ENCODE results near the gene TMEM108. TPM values are rescaled to one million over a fixed set of nuclear protein-coding genes. Genes with fewer than 3 reads are reported as not detected.

The TMEM108 gene
- polyA plus RNA-seq, 1 of the 3 experiments (the other 2 are of a cell fraction), result 8.6 TPM

DNA sequence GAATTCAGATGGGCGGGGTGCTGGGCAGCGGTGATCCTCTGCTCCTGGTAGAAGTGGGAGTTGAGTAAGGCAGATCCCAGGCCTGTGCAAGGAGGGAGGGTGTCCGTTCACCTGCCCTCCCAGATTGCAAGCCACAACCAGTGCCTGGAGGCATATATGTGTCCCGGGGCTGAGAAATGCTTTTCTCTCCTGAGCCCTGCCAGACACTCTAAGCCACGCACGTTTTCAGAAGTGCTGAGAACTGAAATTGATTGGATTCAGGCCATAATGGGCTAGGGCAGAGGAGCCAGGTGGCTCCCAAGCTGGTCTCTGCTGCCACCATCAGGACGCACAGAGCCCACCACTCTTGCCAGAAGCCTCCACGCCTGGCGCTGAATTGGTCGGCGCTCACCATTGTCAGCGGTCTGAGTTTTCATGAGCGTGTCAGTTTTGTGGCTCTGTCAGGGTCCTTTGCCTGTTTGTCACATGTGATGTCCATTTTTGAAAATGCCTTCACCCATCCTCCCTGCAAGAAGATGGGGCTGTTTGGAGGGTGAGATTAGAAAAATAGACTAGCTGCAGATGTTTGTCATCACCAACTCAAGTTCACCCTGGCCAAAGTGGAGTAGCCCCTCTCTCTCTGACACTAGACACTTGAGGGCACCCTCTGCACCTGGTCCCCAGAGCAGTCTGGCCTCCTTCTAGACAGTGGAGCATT lies 346.3 kb downstream of the TMEM108 start (continued):
- TF ChIP-seq, protein P1, sequence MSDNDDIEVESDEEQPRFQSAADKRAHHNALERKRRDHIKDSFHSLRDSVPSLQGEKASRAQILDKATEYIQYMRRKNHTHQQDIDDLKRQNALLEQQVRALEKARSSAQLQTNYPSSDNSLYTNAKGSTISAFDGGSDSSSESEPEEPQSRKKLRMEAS (IDR thresholded peaks at IDR 0.05; ENCODE audit: low read depth), result no peak
- TF ChIP-seq EP300 (IDR thresholded peaks at IDR 0.05; ENCODE audit: borderline replicate concordance in 1 of 2, low read depth in 1 of 2, low read length in 1 of 2), result peak in 1 of 2 experiments; percentile 70; a peak in 2 of 4 replicates
- TF ChIP-seq TAF1 (IDR thresholded peaks at IDR 0.05; ENCODE audit: borderline replicate concordance, low read depth, low read length), result no peak
- TF ChIP-seq, protein P2, sequence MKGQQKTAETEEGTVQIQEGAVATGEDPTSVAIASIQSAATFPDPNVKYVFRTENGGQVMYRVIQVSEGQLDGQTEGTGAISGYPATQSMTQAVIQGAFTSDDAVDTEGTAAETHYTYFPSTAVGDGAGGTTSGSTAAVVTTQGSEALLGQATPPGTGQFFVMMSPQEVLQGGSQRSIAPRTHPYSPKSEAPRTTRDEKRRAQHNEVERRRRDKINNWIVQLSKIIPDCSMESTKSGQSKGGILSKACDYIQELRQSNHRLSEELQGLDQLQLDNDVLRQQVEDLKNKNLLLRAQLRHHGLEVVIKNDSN (IDR thresholded peaks at IDR 0.05; ENCODE audit: borderline replicate concordance, low read depth), result no peak
- TF ChIP-seq JUND (IDR thresholded peaks at IDR 0.05), result no peak
- no peak for TF ChIP-seq FOXM1 (IDR thresholded peaks at IDR 0.05; ENCODE audit: low read depth)
- TF ChIP-seq, protein P3, sequence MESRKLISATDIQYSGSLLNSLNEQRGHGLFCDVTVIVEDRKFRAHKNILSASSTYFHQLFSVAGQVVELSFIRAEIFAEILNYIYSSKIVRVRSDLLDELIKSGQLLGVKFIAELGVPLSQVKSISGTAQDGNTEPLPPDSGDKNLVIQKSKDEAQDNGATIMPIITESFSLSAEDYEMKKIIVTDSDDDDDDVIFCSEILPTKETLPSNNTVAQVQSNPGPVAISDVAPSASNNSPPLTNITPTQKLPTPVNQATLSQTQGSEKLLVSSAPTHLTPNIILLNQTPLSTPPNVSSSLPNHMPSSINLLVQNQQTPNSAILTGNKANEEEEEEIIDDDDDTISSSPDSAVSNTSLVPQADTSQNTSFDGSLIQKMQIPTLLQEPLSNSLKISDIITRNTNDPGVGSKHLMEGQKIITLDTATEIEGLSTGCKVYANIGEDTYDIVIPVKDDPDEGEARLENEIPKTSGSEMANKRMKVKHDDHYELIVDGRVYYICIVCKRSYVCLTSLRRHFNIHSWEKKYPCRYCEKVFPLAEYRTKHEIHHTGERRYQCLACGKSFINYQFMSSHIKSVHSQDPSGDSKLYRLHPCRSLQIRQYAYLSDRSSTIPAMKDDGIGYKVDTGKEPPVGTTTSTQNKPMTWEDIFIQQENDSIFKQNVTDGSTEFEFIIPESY (IDR thresholded peaks at IDR 0.05; ENCODE audit: borderline replicate concordance, low read depth), result no peak
- no peak for TF ChIP-seq TCF12 (IDR thresholded peaks at IDR 0.05)
- TF ChIP-seq POLR2AphosphoS5 (IDR thresholded peaks at IDR 0.05; ENCODE audit: low read depth, low read length), result no peak
- TF ChIP-seq NRF1 (IDR thresholded peaks at IDR 0.05; ENCODE audit: low read depth, low read length), result no peak
- no peak for TF ChIP-seq RXRA (IDR thresholded peaks at IDR 0.05; ENCODE audit: borderline replicate concordance, low read depth)
- peak; percentile 99 for TF ChIP-seq RAD21 (IDR thresholded peaks at IDR 0.05; ENCODE audit: low read length)
- peak; percentile 81 for TF ChIP-seq MXI1 (IDR thresholded peaks at IDR 0.05; ENCODE audit: low read depth, low read length)
- no peak; the same call in 1 of the 2 replicates for TF ChIP-seq GATA2 (CRISPR knock-in tag; IDR thresholded peaks at IDR 0.05)
- TF ChIP-seq, protein P4, sequence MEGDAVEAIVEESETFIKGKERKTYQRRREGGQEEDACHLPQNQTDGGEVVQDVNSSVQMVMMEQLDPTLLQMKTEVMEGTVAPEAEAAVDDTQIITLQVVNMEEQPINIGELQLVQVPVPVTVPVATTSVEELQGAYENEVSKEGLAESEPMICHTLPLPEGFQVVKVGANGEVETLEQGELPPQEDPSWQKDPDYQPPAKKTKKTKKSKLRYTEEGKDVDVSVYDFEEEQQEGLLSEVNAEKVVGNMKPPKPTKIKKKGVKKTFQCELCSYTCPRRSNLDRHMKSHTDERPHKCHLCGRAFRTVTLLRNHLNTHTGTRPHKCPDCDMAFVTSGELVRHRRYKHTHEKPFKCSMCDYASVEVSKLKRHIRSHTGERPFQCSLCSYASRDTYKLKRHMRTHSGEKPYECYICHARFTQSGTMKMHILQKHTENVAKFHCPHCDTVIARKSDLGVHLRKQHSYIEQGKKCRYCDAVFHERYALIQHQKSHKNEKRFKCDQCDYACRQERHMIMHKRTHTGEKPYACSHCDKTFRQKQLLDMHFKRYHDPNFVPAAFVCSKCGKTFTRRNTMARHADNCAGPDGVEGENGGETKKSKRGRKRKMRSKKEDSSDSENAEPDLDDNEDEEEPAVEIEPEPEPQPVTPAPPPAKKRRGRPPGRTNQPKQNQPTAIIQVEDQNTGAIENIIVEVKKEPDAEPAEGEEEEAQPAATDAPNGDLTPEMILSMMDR (IDR thresholded peaks at IDR 0.05), result peak; percentile 88
- TF ChIP-seq, protein P5, sequence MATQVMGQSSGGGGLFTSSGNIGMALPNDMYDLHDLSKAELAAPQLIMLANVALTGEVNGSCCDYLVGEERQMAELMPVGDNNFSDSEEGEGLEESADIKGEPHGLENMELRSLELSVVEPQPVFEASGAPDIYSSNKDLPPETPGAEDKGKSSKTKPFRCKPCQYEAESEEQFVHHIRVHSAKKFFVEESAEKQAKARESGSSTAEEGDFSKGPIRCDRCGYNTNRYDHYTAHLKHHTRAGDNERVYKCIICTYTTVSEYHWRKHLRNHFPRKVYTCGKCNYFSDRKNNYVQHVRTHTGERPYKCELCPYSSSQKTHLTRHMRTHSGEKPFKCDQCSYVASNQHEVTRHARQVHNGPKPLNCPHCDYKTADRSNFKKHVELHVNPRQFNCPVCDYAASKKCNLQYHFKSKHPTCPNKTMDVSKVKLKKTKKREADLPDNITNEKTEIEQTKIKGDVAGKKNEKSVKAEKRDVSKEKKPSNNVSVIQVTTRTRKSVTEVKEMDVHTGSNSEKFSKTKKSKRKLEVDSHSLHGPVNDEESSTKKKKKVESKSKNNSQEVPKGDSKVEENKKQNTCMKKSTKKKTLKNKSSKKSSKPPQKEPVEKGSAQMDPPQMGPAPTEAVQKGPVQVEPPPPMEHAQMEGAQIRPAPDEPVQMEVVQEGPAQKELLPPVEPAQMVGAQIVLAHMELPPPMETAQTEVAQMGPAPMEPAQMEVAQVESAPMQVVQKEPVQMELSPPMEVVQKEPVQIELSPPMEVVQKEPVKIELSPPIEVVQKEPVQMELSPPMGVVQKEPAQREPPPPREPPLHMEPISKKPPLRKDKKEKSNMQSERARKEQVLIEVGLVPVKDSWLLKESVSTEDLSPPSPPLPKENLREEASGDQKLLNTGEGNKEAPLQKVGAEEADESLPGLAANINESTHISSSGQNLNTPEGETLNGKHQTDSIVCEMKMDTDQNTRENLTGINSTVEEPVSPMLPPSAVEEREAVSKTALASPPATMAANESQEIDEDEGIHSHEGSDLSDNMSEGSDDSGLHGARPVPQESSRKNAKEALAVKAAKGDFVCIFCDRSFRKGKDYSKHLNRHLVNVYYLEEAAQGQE (IDR thresholded peaks at IDR 0.05; ENCODE audit: low read depth, low read length), result no peak
- TF ChIP-seq FOXJ3 (CRISPR knock-in tag; IDR thresholded peaks at IDR 0.05), result no peak
- peak; percentile 95 for TF ChIP-seq SMC3 (IDR thresholded peaks at IDR 0.05; ENCODE audit: low read depth, low read length)
- TF ChIP-seq, protein P6, sequence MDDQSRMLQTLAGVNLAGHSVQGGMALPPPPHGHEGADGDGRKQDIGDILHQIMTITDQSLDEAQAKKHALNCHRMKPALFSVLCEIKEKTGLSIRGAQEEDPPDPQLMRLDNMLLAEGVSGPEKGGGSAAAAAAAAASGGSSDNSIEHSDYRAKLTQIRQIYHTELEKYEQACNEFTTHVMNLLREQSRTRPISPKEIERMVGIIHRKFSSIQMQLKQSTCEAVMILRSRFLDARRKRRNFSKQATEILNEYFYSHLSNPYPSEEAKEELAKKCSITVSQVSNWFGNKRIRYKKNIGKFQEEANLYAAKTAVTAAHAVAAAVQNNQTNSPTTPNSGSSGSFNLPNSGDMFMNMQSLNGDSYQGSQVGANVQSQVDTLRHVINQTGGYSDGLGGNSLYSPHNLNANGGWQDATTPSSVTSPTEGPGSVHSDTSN (IDR thresholded peaks at IDR 0.05), result no peak

Measured in SK-N-SH (cell line).